Astrocyte (in vitro differentiated cells and primary cell): Measurements from ENCODE around the gene PCGF3. TPM values are rescaled to one million over a fixed set of nuclear protein-coding genes. Genes with fewer than 3 reads are reported as not detected.

Experiments used
- DNase-seq: peaks from one replicate; pipeline ENCODE4 v3.0.0-alpha.2; 2010; ENCODE audit warnings: low read depth
- FAIRE-seq: peaks from 2 replicates; lab custom pipeline; 2011; peaks lifted over from hg19 to GRCh38; lab: Jason Lieb, UNC
- H2AFZ ChIP-seq: 2 replicates; pipeline ENCODE4 v1.6.0; 2012; ENCODE audit warnings: low read depth, low read length, inconsistent platforms
- H3K27ac ChIP-seq: 2 replicates; pipeline ENCODE4 v1.5.1; 2011; ENCODE audit warnings: low read depth, low read length, inconsistent platforms
- H3K27me3 ChIP-seq: 2 replicates; pipeline ENCODE4 v1.6.0; 2011; ENCODE audit warnings: low read length, inconsistent platforms; ENCODE audit not compliant: insufficient read depth
- H3K36me3 ChIP-seq: 2 replicates; pipeline ENCODE4 v1.5.1; 2011; ENCODE audit warnings: low read length, inconsistent platforms; ENCODE audit not compliant: insufficient read depth
- H3K4me1 ChIP-seq: 2 replicates; pipeline ENCODE4 v1.5.1; 2011; ENCODE audit warnings: low read length, inconsistent platforms; ENCODE audit not compliant: insufficient read depth
- H3K4me2 ChIP-seq: 2 replicates; pipeline ENCODE4 v1.6.0; 2012; ENCODE audit warnings: low read length, inconsistent platforms
- H3K4me3 ChIP-seq: 2 replicates; pipeline ENCODE4 v1.5.1; 2011; ENCODE audit warnings: low read depth, mild to moderate bottlenecking, low read length, inconsistent platforms; ENCODE audit not compliant: insufficient read depth
- H3K79me2 ChIP-seq: 2 replicates; pipeline ENCODE4 v1.6.0; 2012; ENCODE audit warnings: mild to moderate bottlenecking, low read length, inconsistent platforms; ENCODE audit not compliant: insufficient read depth
- H3K9ac ChIP-seq: 2 replicates; pipeline ENCODE4 v1.6.0; 2012; ENCODE audit warnings: mild to moderate bottlenecking, low read length, inconsistent platforms
- H3K9me3 ChIP-seq: 2 replicates; pipeline ENCODE4 v1.5.1; 2012; ENCODE audit warnings: low read depth, mild to moderate bottlenecking, low read length, inconsistent platforms; ENCODE audit not compliant: insufficient read depth
- H4K20me1 ChIP-seq: 2 replicates; pipeline ENCODE4 v1.6.0; 2012; ENCODE audit warnings: low read length, inconsistent platforms; ENCODE audit not compliant: insufficient read depth
- H3K27ac Mint-ChIP-seq: one replicate; pipeline ENCODE4 v1.8.0; 2021; ENCODE audit warnings: mild to moderate bottlenecking, mixed read lengths; ENCODE audit not compliant: unreplicated experiment
- H3K27me3 Mint-ChIP-seq: one replicate; pipeline ENCODE4 v1.8.0; 2021; ENCODE audit warnings: low read depth, mixed read lengths; ENCODE audit not compliant: unreplicated experiment
- H3K36me3 Mint-ChIP-seq: one replicate; pipeline ENCODE4 v1.8.0; 2021; ENCODE audit warnings: low read depth, mixed read lengths; ENCODE audit not compliant: unreplicated experiment
- H3K4me1 Mint-ChIP-seq: one replicate; pipeline ENCODE4 v1.8.0; 2021; ENCODE audit warnings: low read depth, mixed read lengths; ENCODE audit not compliant: unreplicated experiment
- H3K4me3 Mint-ChIP-seq: one replicate; pipeline ENCODE4 v1.8.0; 2021; ENCODE audit warnings: mild to moderate bottlenecking, moderate library complexity, mixed read lengths; ENCODE audit not compliant: unreplicated experiment
- H3K9me3 Mint-ChIP-seq: one replicate; pipeline ENCODE4 v1.8.0; 2021; ENCODE audit warnings: mild to moderate bottlenecking, mixed read lengths; ENCODE audit not compliant: unreplicated experiment
- CTCF ChIP-seq: IDR thresholded peaks from 2 replicates; pipeline ENCODE4 v1.5.1; 2011; ENCODE audit warnings: low read depth, mild to moderate bottlenecking, inconsistent platforms, low read length, moderate library complexity; ENCODE audit not compliant: insufficient read depth
- EZH2 ChIP-seq: IDR thresholded peaks from 2 replicates; pipeline ENCODE4 v1.6.1; 2012; ENCODE audit warnings: mild to moderate bottlenecking, low read length, inconsistent platforms; ENCODE audit not compliant: insufficient read depth
- total RNA-seq: library from RNA; stranded (reverse); gene quantifications from 2 replicates; pipeline ENCODE4 v1.2.1, GENCODE V29; 2021

The PCGF3 gene
- total RNA-seq, 1 donor from 2014 or later, result 65.7 TPM

GRCh38 chr4:658681-659667 is 46.7 kb upstream of the PCGF3 start:
- H3K27ac Mint-ChIP-seq, result no peak overlapping the region
- H3K9me3 ChIP-seq, result peaks cover 17% of the 10 kb centered on the region
- no peaks in the 10 kb centered on the region for H4K20me1 ChIP-seq
- H3K4me3 ChIP-seq, result no peak overlapping the region
- no peak for DNase-seq
- TF ChIP-seq CTCF (no peak), EZH2 (no peak)
- no peaks in the 10 kb centered on the region for H3K4me1 ChIP-seq
- H3K27me3 Mint-ChIP-seq, result peaks cover 9% of the 10 kb centered on the region
- H3K4me3 Mint-ChIP-seq, result no peak overlapping the region
- no peak overlapping the region for H3K4me2 ChIP-seq
- no peak overlapping the region for H2AFZ ChIP-seq
- peaks cover 2% of the 10 kb centered on the region for H3K9me3 Mint-ChIP-seq
- no peaks in the 10 kb centered on the region for H3K27me3 ChIP-seq
- H3K36me3 Mint-ChIP-seq, result no peaks in the 10 kb centered on the region
- no peak for FAIRE-seq
- no peak overlapping the region for H3K27ac ChIP-seq
- no peaks in the 10 kb centered on the region for H3K79me2 ChIP-seq
- peaks cover 2% of the 10 kb centered on the region for H3K4me1 Mint-ChIP-seq
- no peak overlapping the region for H3K9ac ChIP-seq
- H3K36me3 ChIP-seq, result no peaks in the 10 kb centered on the region

- Mint-ChIP-seq H3K4me1 (peaks cover 2% of the 10 kb centered on the region), H3K27ac (peak overlapping the region; percentile 42), H3K36me3 (no peaks in the 10 kb centered on the region), H3K9me3 (peaks cover 2% of the 10 kb centered on the region), H3K4me3 (no peak overlapping the region), H3K27me3 (peaks cover 9% of the 10 kb centered on the region)
- no peak overlapping the region for H3K27ac ChIP-seq
- TF ChIP-seq EZH2 (no peak), CTCF (no peak)
- H3K27me3 ChIP-seq, result no peaks in the 10 kb centered on the region
- FAIRE-seq, result no peak
- H3K9me3 ChIP-seq, result peaks cover 17% of the 10 kb centered on the region
- no peaks in the 10 kb centered on the region for H3K79me2 ChIP-seq
- H3K4me1 ChIP-seq, result no peaks in the 10 kb centered on the region
- no peak overlapping the region for H3K4me2 ChIP-seq
- no peak for DNase-seq
- no peak overlapping the region for H3K9ac ChIP-seq
- no peaks in the 10 kb centered on the region for H4K20me1 ChIP-seq
- no peak overlapping the region for H3K4me3 ChIP-seq
- H2AFZ ChIP-seq, result no peak overlapping the region
- H3K36me3 ChIP-seq, result no peaks in the 10 kb centered on the region
Observed at GRCh38 chr4:659851-660250, 45.8 kb upstream of the PCGF3 start.

GRCh38 chr4:660401-660800 is 45.2 kb upstream of the PCGF3 start:
- Histone ChIP-seq H2AFZ (no peak overlapping the region), H3K4me1 (no peaks in the 10 kb centered on the region), H4K20me1 (no peaks in the 10 kb centered on the region), H3K9ac (no peak overlapping the region), H3K79me2 (no peaks in the 10 kb centered on the region), H3K4me2 (no peak overlapping the region), H3K4me3 (no peak overlapping the region), H3K27ac (no peak overlapping the region), H3K9me3 (peaks cover 17% of the 10 kb centered on the region), H3K27me3 (no peaks in the 10 kb centered on the region), H3K36me3 (no peaks in the 10 kb centered on the region)
- FAIRE-seq (no peak), DNase-seq (no peak)
- Mint-ChIP-seq H3K9me3 (peaks cover 2% of the 10 kb centered on the region), H3K36me3 (no peaks in the 10 kb centered on the region), H3K27me3 (peaks cover 9% of the 10 kb centered on the region), H3K27ac (no peak overlapping the region), H3K4me3 (no peak overlapping the region), H3K4me1 (peaks cover 2% of the 10 kb centered on the region)
- no peak for TF ChIP-seq CTCF
- TF ChIP-seq EZH2, result no peak
